A549 (cell line): ENCODE measurements around the gene SOX4. TPM values are rescaled to one million over a fixed set of nuclear protein-coding genes. Genes with fewer than 3 reads are reported as not detected.

Experiments
- ATAC-seq, 2 experiments: fragments of 200-7000 bp in 1 of 2; fragments of >200 bp in 1 of 2; cut with Nextera tagmentation in 1 of 2; cut with Tn5 transposase in 1 of 2; 3 replicates each; pipeline versions ENCODE4 v1.8.0 to v1.9.1; 2018 to 2020; ENCODE audit warnings: mild to moderate bottlenecking in 1 of 2, moderate library complexity in 1 of 2
- CTCF ChIA-PET: fragments of 300-600 bp; sonication (Branson Sonifier 250); formaldehyde crosslinking; extraction: SDS; loops from one replicate; lab custom pipeline; 2021; ENCODE audit warnings: antibody characterized with exemption, inconsistent platforms; lab: Yijun Ruan, JAX
- POLR2A ChIA-PET: fragments of 350-600 bp; formaldehyde crosslinking; extraction: SDS; loops from one replicate; lab custom pipeline; 2021; ENCODE audit warnings: antibody characterized with exemption, inconsistent platforms; lab: Yijun Ruan, JAX
- DNase-seq, 2 experiments: peaks; one replicate each; pipeline versions ENCODE4 v3.0.0 to v3.0.0-alpha.2; 2011 to 2016; ENCODE audit warnings: low read depth in 1 of 2, low spot score in 1 of 2
- FAIRE-seq: peaks from 2 replicates; lab custom pipeline; 2011; peaks lifted over from hg19 to GRCh38; lab: Jason Lieb, UNC
- H3K27ac ChIP-seq, 2 experiments: fragments of >200 bp; sonication (Bioruptor Twin); formaldehyde crosslinking; 3 replicates each; pipeline ENCODE4 v1.5.1; 2016 to 2017
- H3K4me1 ChIP-seq: fragments of >200 bp; sonication (Bioruptor Twin); formaldehyde crosslinking; 3 replicates; pipeline ENCODE4 v1.6.1; 2016
- H3K4me2 ChIP-seq: fragments of >200 bp; sonication (Bioruptor Twin); formaldehyde crosslinking; 3 replicates; pipeline ENCODE4 v1.6.1; 2016
- H3K4me3 ChIP-seq: fragments of >200 bp; sonication (Bioruptor Twin); formaldehyde crosslinking; 3 replicates; pipeline ENCODE4 v1.5.1; 2016
- H3K9me3 ChIP-seq: fragments of >200 bp; sonication (Bioruptor Twin); formaldehyde crosslinking; 3 replicates; pipeline ENCODE4 v1.6.1; 2016
- CHD2 ChIP-seq: fragments of 150-350 bp; IDR thresholded peaks from 2 replicates; pipeline ENCODE4 v1.6.1; 2014; ENCODE audit warnings: low read length; ENCODE audit not compliant: partially characterized antibody
- CHD4 ChIP-seq: fragments of 200-600 bp; sonication (generic); IDR thresholded peaks from 2 replicates; pipeline ENCODE4 v1.6.1; 2016; ENCODE audit warnings: antibody characterized with exemption, mild to moderate bottlenecking, borderline replicate concordance
- EHF ChIP-seq: fragments of 250-450 bp; sonication (Bioruptor Pico); IDR thresholded peaks from 2 replicates; pipeline ENCODE4 v1.5.0; 2020; ENCODE audit warnings: mild to moderate bottlenecking
- EHMT2 ChIP-seq: fragments of 200-600 bp; sonication (generic); IDR thresholded peaks from 2 replicates; pipeline ENCODE4 v1.6.1; 2016; ENCODE audit warnings: antibody characterized with exemption, low read depth, mild to moderate bottlenecking, moderate library complexity
- EP300 ChIP-seq, 2 experiments: fragments of >200 bp; sonication (Bioruptor Twin); formaldehyde crosslinking; IDR thresholded peaks; 2 replicates in 1 of 2; 3 replicates in 1 of 2; pipeline ENCODE4 v1.6.1; 2016 to 2017
- FOSL2 ChIP-seq, 2 experiments: fragments of 450-650 bp in 1 of 2; fragments of >200 bp in 1 of 2; sonication (Bioruptor Twin) in 1 of 2; formaldehyde crosslinking; IDR thresholded peaks; 2 replicates each; pipeline versions ENCODE4 v1.5.0 to v1.6.1; 2016 to 2020; ENCODE audit warnings: mild to moderate bottlenecking in 1 of 2, moderate library complexity in 1 of 2
- HDAC2 ChIP-seq: fragments of 200-600 bp; sonication (generic); IDR thresholded peaks from 2 replicates; pipeline ENCODE4 v1.6.1; 2016
- HEYL ChIP-seq: fragments of 250-450 bp; sonication (Bioruptor Pico); IDR thresholded peaks from 2 replicates; pipeline ENCODE4 v1.8.0; 2021; ENCODE audit warnings: mild to moderate bottlenecking, moderate library complexity
- HOXA7 ChIP-seq: fragments of 250-450 bp; sonication (Bioruptor Pico); IDR thresholded peaks from 2 replicates; pipeline ENCODE4 v1.5.0; 2020; ENCODE audit warnings: mild to moderate bottlenecking, moderate library complexity
- HOXB13 ChIP-seq: fragments of 250-450 bp; sonication (Bioruptor Pico); IDR thresholded peaks from 2 replicates; pipeline ENCODE4 v1.5.0; 2020; ENCODE audit warnings: low read depth, mild to moderate bottlenecking, moderate library complexity
- HOXB5 ChIP-seq: fragments of 250-450 bp; sonication (Bioruptor Pico); IDR thresholded peaks from 2 replicates; pipeline ENCODE4 v1.5.0; 2020; ENCODE audit warnings: mild to moderate bottlenecking, moderate library complexity
- JUN ChIP-seq, 2 experiments: fragments of >200 bp; sonication (Bioruptor Twin); formaldehyde crosslinking; IDR thresholded peaks; 2 replicates in 1 of 2; 3 replicates in 1 of 2; pipeline ENCODE4 v1.6.1; 2016 to 2017
- JUNB ChIP-seq: fragments of >200 bp; sonication (Bioruptor Twin); formaldehyde crosslinking; IDR thresholded peaks from 2 replicates; pipeline ENCODE4 v1.6.1; 2016
- KDM5A ChIP-seq: fragments of 200-600 bp; sonication (generic); IDR thresholded peaks from 2 replicates; pipeline ENCODE4 v1.6.1; 2016; ENCODE audit warnings: antibody characterized with exemption, mild to moderate bottlenecking
- MAFK ChIP-seq: fragments of 450-650 bp; IDR thresholded peaks from 2 replicates; pipeline ENCODE4 v1.6.1; 2014; ENCODE audit not compliant: partially characterized antibody
- NFE2L2 ChIP-seq: fragments of 150-350 bp; conservative IDR thresholded peaks from 2 replicates; pipeline ENCODE4 v1.6.1; 2014; ENCODE audit warnings: low read length
- PHF8 ChIP-seq: fragments of 200-600 bp; sonication (generic); IDR thresholded peaks from 2 replicates; pipeline ENCODE4 v1.6.1; 2016; ENCODE audit warnings: low read depth, mild to moderate bottlenecking, antibody characterized with exemption, moderate library complexity, borderline replicate concordance
- POLR2A ChIP-seq: IDR thresholded peaks from 2 replicates; pipeline ENCODE4 v1.6.1; 2012; ENCODE audit warnings: mild to moderate bottlenecking, low read length
- POLR2AphosphoS2 ChIP-seq: conservative IDR thresholded peaks from 2 replicates; pipeline ENCODE4 v1.6.1; 2012; ENCODE audit warnings: low read length, improper control_type of control experiment, inconsistent platforms
- RAD21 ChIP-seq, 2 experiments: fragments of >200 bp in 1 of 2; sonication (Bioruptor Twin) in 1 of 2; formaldehyde crosslinking in 1 of 2; IDR thresholded peaks in 1 of 2; conservative IDR thresholded peaks in 1 of 2; 2 replicates in 1 of 2; 3 replicates in 1 of 2; pipeline ENCODE4 v1.6.1; 2012 to 2018; ENCODE audit warnings: inconsistent platforms in 1 of 2
- RARB ChIP-seq: fragments of 250-450 bp; sonication (Bioruptor Pico); IDR thresholded peaks from 2 replicates; pipeline ENCODE4 v1.8.0; 2021; ENCODE audit warnings: mild to moderate bottlenecking, moderate library complexity
- RNF2 ChIP-seq: fragments of 200-600 bp; sonication (generic); IDR thresholded peaks from 2 replicates; pipeline ENCODE4 v1.6.1; 2016; ENCODE audit warnings: low read depth, mild to moderate bottlenecking, antibody characterized with exemption, moderate library complexity, borderline replicate concordance
- SREBF2 ChIP-seq: fragments of 450-650 bp; IDR thresholded peaks from 2 replicates; pipeline ENCODE4 v1.6.1; 2014; ENCODE audit warnings: mild to moderate bottlenecking, moderate library complexity
- TP53 ChIP-seq: fragments of 250-450 bp; sonication (Bioruptor Pico); IDR thresholded peaks from 2 replicates; pipeline ENCODE4 v1.5.0; 2021; ENCODE audit warnings: mild to moderate bottlenecking, moderate library complexity
- ZFP36 ChIP-seq: fragments of 450-650 bp; IDR thresholded peaks from 2 replicates; pipeline ENCODE4 v1.6.1; 2014; ENCODE audit warnings: borderline replicate concordance; ENCODE audit not compliant: partially characterized antibody
- ZNF302 ChIP-seq: fragments of 250-450 bp; sonication (Bioruptor Pico); IDR thresholded peaks from 2 replicates; pipeline ENCODE4 v1.9.0; 2021; ENCODE audit warnings: inconsistent platforms, mild to moderate bottlenecking, moderate library complexity
- WGBS: methylation state at CpG from one replicate; pipeline ENCODE4 v1.1.6; 2017; ENCODE audit errors: missing lambda C conversion rate; 5-methylcytosine and 5-hydroxymethylcytosine counted together
- polyA plus RNA-seq, 4 experiments: library from polyadenylated mRNA; depleted of rRNA in 3 of 4; stranded (reverse); fragments of >200 nt; fragmentation: RNase III in 1 of 4; extraction: RNeasy Plus Mini Kit Qiagen cat#74134 plus additional on column Dnase treatment in 1 of 4; gene quantifications; 2 replicates in 3 of 4; 3 replicates in 1 of 4; pipeline ENCODE4 v1.2.3, GENCODE V29; 2011 to 2017
- TF ChIP-seq, protein P1 (sequence below): fragments of >200 bp; sonication (Bioruptor Twin); formaldehyde crosslinking; IDR thresholded peaks from 3 replicates; pipeline ENCODE4 v1.5.1; 2016

The SOX4 gene
- polyA plus RNA-seq, 2 of the 4 experiments (the other 2 are of a cell fraction), result 26.0 to 30.8 TPM

- H3K4me2 ChIP-seq, result no peak overlapping the region
- H3K4me3 ChIP-seq, result no peak overlapping the region
- no peak for FAIRE-seq
- no peak for ATAC-seq
- 73% methylated on average over 1 of the region's 1 CpG for WGBS
- no peak for TF ChIP-seq ZFP36
- no peak for TF ChIP-seq SREBF2
- TF ChIP-seq FOSL2 (IDR thresholded peaks at IDR 0.05), result no peak
- TF ChIP-seq FOSL2 (CRISPR knock-in tag; IDR thresholded peaks at IDR 0.05), result no peak
- no peak for TF ChIP-seq KDM5A
- no peak for TF ChIP-seq RNF2
- no peak for TF ChIP-seq EHMT2
- no peak for TF ChIP-seq RAD21 (conservative IDR thresholded peaks at IDR 0.05 in 1 of 2, IDR thresholded peaks at IDR 0.05 in 1 of 2)
- no peak for TF ChIP-seq ZNF302 (CRISPR knock-in tag)
- no peak for TF ChIP-seq EP300 (IDR thresholded peaks at IDR 0.05)
- no peak for TF ChIP-seq EHF (CRISPR knock-in tag)
- TF ChIP-seq CHD4, result no peak
- no peak for TF ChIP-seq POLR2AphosphoS2
- TF ChIP-seq JUN (IDR thresholded peaks at IDR 0.05), result no peak
- TF ChIP-seq POLR2A, result no peak
- TF ChIP-seq, all 56 proteins: peak for 0
- DNase-seq, result no peak
- ChIA-PET CTCF (interaction anchor here (0.6 kb wide), 1 partner anchor 1202 kb away, joined by 6 read pairs; no protein-coding TSS in a partner anchor), POLR2A (no interaction called here)
- no peaks in the 10 kb centered on the region for H3K4me1 ChIP-seq
- no peaks in the 10 kb centered on the region for H3K9me3 ChIP-seq
- no peak overlapping the region for H3K27ac ChIP-seq
Measured at GRCh38 chr6:21626756-21627155, 33.2 kb downstream of the SOX4 start.

- POLR2A ChIA-PET, result no interaction called here
- H3K9me3 ChIP-seq, result no peaks in the 10 kb centered on the region
- FAIRE-seq, result no peak
- WGBS, result 91% methylated on average over 4 of the region's 4 CpGs
- no peaks in the 10 kb centered on the region for H3K4me1 ChIP-seq
- no peak overlapping the region for H3K4me2 ChIP-seq
- H3K4me3 ChIP-seq, result no peak overlapping the region
- no peak overlapping the region for H3K27ac ChIP-seq
- no peak for ATAC-seq
- DNase-seq, result no peak
- TF ChIP-seq NFE2L2 (no peak), MAFK (no peak), FOSL2 (IDR thresholded peaks at IDR 0.05) (no peak), FOSL2 (CRISPR knock-in tag; IDR thresholded peaks at IDR 0.05) (no peak), HOXB5 (CRISPR knock-in tag) (no peak), RARB (CRISPR knock-in tag) (no peak), PHF8 (no peak), HEYL (CRISPR knock-in tag) (no peak), JUNB (no peak), EHF (CRISPR knock-in tag) (no peak), HOXB13 (CRISPR knock-in tag) (no peak), ZNF302 (CRISPR knock-in tag) (no peak), TP53 (CRISPR knock-in tag) (no peak), HOXA7 (CRISPR knock-in tag) (no peak), HDAC2 (no peak), CHD4 (no peak), CHD2 (no peak), JUN (IDR thresholded peaks at IDR 0.05) (no peak)
- TF ChIP-seq, protein P1, sequence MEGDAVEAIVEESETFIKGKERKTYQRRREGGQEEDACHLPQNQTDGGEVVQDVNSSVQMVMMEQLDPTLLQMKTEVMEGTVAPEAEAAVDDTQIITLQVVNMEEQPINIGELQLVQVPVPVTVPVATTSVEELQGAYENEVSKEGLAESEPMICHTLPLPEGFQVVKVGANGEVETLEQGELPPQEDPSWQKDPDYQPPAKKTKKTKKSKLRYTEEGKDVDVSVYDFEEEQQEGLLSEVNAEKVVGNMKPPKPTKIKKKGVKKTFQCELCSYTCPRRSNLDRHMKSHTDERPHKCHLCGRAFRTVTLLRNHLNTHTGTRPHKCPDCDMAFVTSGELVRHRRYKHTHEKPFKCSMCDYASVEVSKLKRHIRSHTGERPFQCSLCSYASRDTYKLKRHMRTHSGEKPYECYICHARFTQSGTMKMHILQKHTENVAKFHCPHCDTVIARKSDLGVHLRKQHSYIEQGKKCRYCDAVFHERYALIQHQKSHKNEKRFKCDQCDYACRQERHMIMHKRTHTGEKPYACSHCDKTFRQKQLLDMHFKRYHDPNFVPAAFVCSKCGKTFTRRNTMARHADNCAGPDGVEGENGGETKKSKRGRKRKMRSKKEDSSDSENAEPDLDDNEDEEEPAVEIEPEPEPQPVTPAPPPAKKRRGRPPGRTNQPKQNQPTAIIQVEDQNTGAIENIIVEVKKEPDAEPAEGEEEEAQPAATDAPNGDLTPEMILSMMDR, result no peak
- TF ChIP-seq, all 56 proteins: peak for 0
- CTCF ChIA-PET, result no interaction called here
Measured at GRCh38 chr6:21628160-21628559, 34.6 kb downstream of the SOX4 start.
